WERI-Rb-1 (cell line): ENCODE data around the gene ZNF496.
"Not testable (repeated sequence)": the region's sequence is repeated elsewhere in the genome, so short reads cannot be mapped to it uniquely, and the experiment has no call there.

Source experiments
- DNase-seq: peaks from one replicate; pipeline ENCODE4 v3.0.0-alpha.2; 2020
- H3K27ac ChIP-seq: fragments of 250-450 bp; sonication (Bioruptor Pico); 2 replicates; pipeline ENCODE4 v1.5.1; 2020; ENCODE audit warnings: mild to moderate bottlenecking, moderate library complexity
- H3K27me3 ChIP-seq: fragments of 250-450 bp; sonication (Bioruptor Pico); 2 replicates; pipeline ENCODE4 v1.5.1; 2021; ENCODE audit warnings: mild to moderate bottlenecking, low read depth, moderate library complexity; ENCODE audit not compliant: insufficient read depth, severe bottlenecking
- H3K36me3 ChIP-seq: fragments of 250-450 bp; sonication (Bioruptor Pico); 2 replicates; pipeline ENCODE4 v1.5.1; 2020; ENCODE audit warnings: mild to moderate bottlenecking, moderate library complexity
- H3K4me3 ChIP-seq: 2 replicates; pipeline ENCODE4 v1.5.1; 2011; ENCODE audit warnings: low read depth, mild to moderate bottlenecking, control low read depth, low read length
- H3K9me3 ChIP-seq: fragments of 250-450 bp; sonication (Bioruptor Pico); 2 replicates; pipeline ENCODE4 v1.5.1; 2021; ENCODE audit warnings: mild to moderate bottlenecking, moderate library complexity; ENCODE audit not compliant: severe bottlenecking
- TF ChIP-seq, protein P1 (sequence below): IDR thresholded peaks from 2 replicates; pipeline ENCODE4 v1.5.1; 2011; ENCODE audit warnings: low read depth, mild to moderate bottlenecking, control low read depth, inconsistent platforms, low read length

The ZNF496 gene

DNA sequence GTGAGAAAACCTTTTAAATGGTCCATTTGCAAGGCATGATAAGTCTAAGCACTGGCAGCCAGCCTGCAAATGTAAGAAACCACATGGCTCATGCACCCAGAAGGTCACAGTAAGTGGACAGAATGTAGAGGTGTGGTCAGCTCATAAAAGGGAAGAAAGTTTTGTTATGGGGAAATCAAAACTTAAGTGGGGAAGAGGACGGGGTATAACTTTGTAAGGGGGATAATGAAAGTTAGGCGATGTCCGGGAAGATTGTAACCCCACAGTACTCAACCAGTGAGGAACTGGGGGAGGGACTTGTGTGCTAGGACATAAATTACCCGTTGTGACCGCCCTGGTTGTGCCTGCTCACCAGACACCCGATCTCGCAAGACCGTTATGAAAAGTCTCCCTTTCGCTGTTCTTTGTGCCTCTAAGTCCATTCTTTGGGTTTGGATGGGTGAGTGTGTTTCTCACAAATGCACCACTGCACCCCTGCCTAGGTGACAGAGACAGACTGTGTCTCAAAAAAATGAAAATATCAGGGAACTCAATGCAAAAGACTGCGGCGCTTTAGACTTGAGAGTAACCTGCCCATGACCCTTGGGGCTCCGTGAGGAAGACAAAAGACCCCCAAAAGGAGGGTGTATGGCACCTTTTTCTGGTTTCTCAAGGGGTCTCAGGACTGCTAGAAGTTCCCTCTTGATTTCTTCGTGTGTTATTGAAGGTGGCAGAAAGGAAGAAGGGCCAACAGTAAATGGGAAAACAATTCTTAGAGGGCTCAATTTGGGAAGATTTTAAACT, 28.6 kb upstream of the ZNF496 start:
- Histone ChIP-seq H3K27ac (no peak overlapping the region), H3K4me3 (no peak overlapping the region), H3K27me3 (peaks cover 64% of the 10 kb centered on the region), H3K36me3 (no peaks in the 10 kb centered on the region), H3K9me3 (peaks cover 14% of the 10 kb centered on the region)
- TF ChIP-seq, protein P1, sequence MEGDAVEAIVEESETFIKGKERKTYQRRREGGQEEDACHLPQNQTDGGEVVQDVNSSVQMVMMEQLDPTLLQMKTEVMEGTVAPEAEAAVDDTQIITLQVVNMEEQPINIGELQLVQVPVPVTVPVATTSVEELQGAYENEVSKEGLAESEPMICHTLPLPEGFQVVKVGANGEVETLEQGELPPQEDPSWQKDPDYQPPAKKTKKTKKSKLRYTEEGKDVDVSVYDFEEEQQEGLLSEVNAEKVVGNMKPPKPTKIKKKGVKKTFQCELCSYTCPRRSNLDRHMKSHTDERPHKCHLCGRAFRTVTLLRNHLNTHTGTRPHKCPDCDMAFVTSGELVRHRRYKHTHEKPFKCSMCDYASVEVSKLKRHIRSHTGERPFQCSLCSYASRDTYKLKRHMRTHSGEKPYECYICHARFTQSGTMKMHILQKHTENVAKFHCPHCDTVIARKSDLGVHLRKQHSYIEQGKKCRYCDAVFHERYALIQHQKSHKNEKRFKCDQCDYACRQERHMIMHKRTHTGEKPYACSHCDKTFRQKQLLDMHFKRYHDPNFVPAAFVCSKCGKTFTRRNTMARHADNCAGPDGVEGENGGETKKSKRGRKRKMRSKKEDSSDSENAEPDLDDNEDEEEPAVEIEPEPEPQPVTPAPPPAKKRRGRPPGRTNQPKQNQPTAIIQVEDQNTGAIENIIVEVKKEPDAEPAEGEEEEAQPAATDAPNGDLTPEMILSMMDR = no peak
- no peak for DNase-seq

- no peak for DNase-seq
- no peak overlapping the region for H3K4me3 ChIP-seq
- TF ChIP-seq, protein P1 = no peak
- H3K27ac ChIP-seq = no peak overlapping the region
- H3K9me3 ChIP-seq = peaks cover 7% of the 10 kb centered on the region
- peaks cover 59% of the 10 kb centered on the region for H3K27me3 ChIP-seq
- no peaks in the 10 kb centered on the region for H3K36me3 ChIP-seq
These were observed 27.9 kb upstream of the ZNF496 start for GRCh38 chr1:247359559-247359958.

- H3K36me3 ChIP-seq = no peaks in the 10 kb centered on the region
- H3K9me3 ChIP-seq = peaks cover 3% of the 10 kb centered on the region
- H3K27me3 ChIP-seq = peaks cover 58% of the 10 kb centered on the region
- no peak overlapping the region for H3K27ac ChIP-seq
- no peak for DNase-seq
- TF ChIP-seq, protein P1 = no peak
- H3K4me3 ChIP-seq = no peak overlapping the region
These were observed 27.3 kb upstream of the ZNF496 start for GRCh38 chr1:247358920-247359319.

- H3K4me3 ChIP-seq = no peak overlapping the region
- H3K27ac ChIP-seq = no peak overlapping the region
- H3K27me3 ChIP-seq = peaks cover 57% of the 10 kb centered on the region
- TF ChIP-seq, protein P1 = no peak
- peaks cover 6% of the 10 kb centered on the region for H3K9me3 ChIP-seq
- no peaks in the 10 kb centered on the region for H3K36me3 ChIP-seq
- DNase-seq = no peak
These were observed 26.1 kb upstream of the ZNF496 start for GRCh38 chr1:247357781-247358211.

- Histone ChIP-seq H3K4me3 (no peak overlapping the region), H3K27ac (no peak overlapping the region), H3K9me3 (peaks cover 12% of the 10 kb centered on the region), H3K36me3 (no peaks in the 10 kb centered on the region), H3K27me3 (peaks cover 57% of the 10 kb centered on the region)
- DNase-seq = no peak
- TF ChIP-seq, protein P1 = no peak
These were observed 25.5 kb upstream of the ZNF496 start for GRCh38 chr1:247357052-247357780.

GRCh38 chr1:247355160-247355559, 23.5 kb upstream of the ZNF496 start:
- peaks cover 44% of the 10 kb centered on the region for H3K27me3 ChIP-seq
- not testable (repeated sequence) for DNase-seq, H3K4me3 ChIP-seq, H3K36me3 ChIP-seq, H3K27ac ChIP-seq
- H3K9me3 ChIP-seq = peaks cover 18% of the 10 kb centered on the region
